Smooth muscle cell (in vitro differentiated cells): ENCODE measurements around the gene FOXRED1. TPM values are rescaled to one million over a fixed set of nuclear protein-coding genes. Genes with fewer than 3 reads are reported as not detected.

ENCODE experiments used
- DNase-seq: peaks from one replicate; lab custom pipeline; 2025; ENCODE audit not compliant: unreplicated experiment; lab: John Stamatoyannopoulos, UW
- H2AFZ ChIP-seq: fragments of 200-600 bp; sonication (generic); 2 replicates; pipeline ENCODE4 v1.6.0; 2016; ENCODE audit warnings: antibody characterized with exemption, low read depth, mild to moderate bottlenecking
- H3F3A ChIP-seq: fragments of 200-600 bp; sonication (generic); 2 replicates; pipeline ENCODE4 v1.6.0; 2017; ENCODE audit warnings: antibody characterized with exemption, low read depth
- H3K27ac ChIP-seq: fragments of 200-600 bp; sonication (generic); 2 replicates; pipeline ENCODE4 v1.5.1; 2016; ENCODE audit warnings: low read depth, mild to moderate bottlenecking
- H3K27me3 ChIP-seq: fragments of 200-600 bp; sonication (generic); 2 replicates; pipeline ENCODE4 v1.6.1; 2016; ENCODE audit warnings: low read depth, mild to moderate bottlenecking
- H3K36me3 ChIP-seq: fragments of 200-600 bp; sonication (generic); 2 replicates; pipeline ENCODE4 v1.5.1; 2016; ENCODE audit warnings: low read depth
- H3K4me1 ChIP-seq: fragments of 200-600 bp; sonication (generic); 2 replicates; pipeline ENCODE4 v1.5.1; 2016; ENCODE audit warnings: low read depth
- H3K4me2 ChIP-seq: fragments of 200-600 bp; sonication (generic); 2 replicates; pipeline ENCODE4 v1.6.0; 2016; ENCODE audit warnings: mild to moderate bottlenecking
- H3K4me3 ChIP-seq: fragments of 200-600 bp; sonication (generic); 2 replicates; pipeline ENCODE4 v1.5.1; 2016; ENCODE audit warnings: mild to moderate bottlenecking
- H3K79me2 ChIP-seq: fragments of 200-600 bp; sonication (generic); 2 replicates; pipeline ENCODE4 v1.6.0; 2016; ENCODE audit warnings: low read depth, mild to moderate bottlenecking
- H3K9ac ChIP-seq: fragments of 200-600 bp; sonication (generic); 2 replicates; pipeline ENCODE4 v1.6.0; 2016; ENCODE audit warnings: low read depth
- H3K9me3 ChIP-seq: fragments of 200-600 bp; sonication (generic); replicated peaks from 2 replicates; pipeline ENCODE4 v1.5.1; 2016; ENCODE audit warnings: low read depth
- H4K20me1 ChIP-seq: fragments of 200-600 bp; sonication (generic); 2 replicates; pipeline ENCODE4 v1.6.0; 2016; ENCODE audit warnings: low read depth
- CTCF ChIP-seq: fragments of 200-600 bp; sonication (generic); IDR thresholded peaks from 2 replicates; pipeline ENCODE4 v1.5.1; 2017; ENCODE audit warnings: borderline replicate concordance, mild to moderate bottlenecking, antibody characterized with exemption; ENCODE audit not compliant: insufficient read depth, poor library complexity, severe bottlenecking
- WGBS: methylation state at CpG from one replicate; pipeline ENCODE4 v1.1.7; 2016; ENCODE audit warnings: low lambda C conversion rate; 5-methylcytosine and 5-hydroxymethylcytosine counted together
- polyA plus RNA-seq: library from polyadenylated mRNA; unstranded; fragments of >200 nt; fragmentation: Nextera tagmentation; extraction: Ambion mirVana; gene quantifications from 2 replicates; pipeline ENCODE4 v1.2.1, GENCODE V29; 2016
- total RNA-seq: library from RNA; depleted of rRNA; stranded (reverse); fragments of >200 nt; gene quantifications from 2 replicates; pipeline ENCODE4 v1.2.3, GENCODE V29; 2014

The FOXRED1 gene
- total and polyA plus RNA-seq, 2 experiments from 2014 or later = 8.1 to 22.1 TPM

GRCh38 chr11:126312961-126313360 is 44.0 kb downstream of the FOXRED1 start:
- H3K36me3 ChIP-seq = no peaks in the 10 kb centered on the region
- peaks cover 4% of the 10 kb centered on the region for H3K4me1 ChIP-seq
- 58% methylated on average over 6 of the region's 8 CpGs for WGBS
- no peak overlapping the region for H3K4me2 ChIP-seq
- no peaks in the 10 kb centered on the region for H3K79me2 ChIP-seq
- H3F3A ChIP-seq = peaks cover 18% of the 10 kb centered on the region
- no peaks in the 10 kb centered on the region for H3K9me3 ChIP-seq
- no peaks in the 10 kb centered on the region for H3K27me3 ChIP-seq
- DNase-seq = no peak
- no peaks in the 10 kb centered on the region for H4K20me1 ChIP-seq
- no peak overlapping the region for H2AFZ ChIP-seq
- no peak overlapping the region for H3K9ac ChIP-seq
- H3K27ac ChIP-seq = peak overlapping the region; percentile 12
- no peak overlapping the region for H3K4me3 ChIP-seq
- no peak for TF ChIP-seq CTCF

- 82% methylated on average over 5 of the region's 5 CpGs for WGBS
- H2AFZ ChIP-seq = no peak overlapping the region
- no peaks in the 10 kb centered on the region for H3K9me3 ChIP-seq
- H3K4me1 ChIP-seq = peaks cover 4% of the 10 kb centered on the region
- no peak for DNase-seq
- H3F3A ChIP-seq = peaks cover 23% of the 10 kb centered on the region
- no peaks in the 10 kb centered on the region for H4K20me1 ChIP-seq
- H3K79me2 ChIP-seq = no peaks in the 10 kb centered on the region
- no peak overlapping the region for H3K9ac ChIP-seq
- no peak overlapping the region for H3K4me3 ChIP-seq
- H3K4me2 ChIP-seq = no peak overlapping the region
- TF ChIP-seq CTCF = no peak
- no peak overlapping the region for H3K27ac ChIP-seq
- H3K27me3 ChIP-seq = no peaks in the 10 kb centered on the region
- no peaks in the 10 kb centered on the region for H3K36me3 ChIP-seq
Observed at GRCh38 chr11:126313826-126314225, 44.9 kb downstream of the FOXRED1 start.

GRCh38 chr11:126317432-126317755 is 48.4 kb downstream of the FOXRED1 start:
- Histone ChIP-seq H3K9ac (peak overlapping the region; percentile 73), H3K9me3 (no peaks in the 10 kb centered on the region)
- DNase-seq = no peak

More at GRCh38 chr11:126317432-126317755, 48.4 kb downstream of the FOXRED1 start:
- H4K20me1 ChIP-seq = no peaks in the 10 kb centered on the region
- no peak overlapping the region for H2AFZ ChIP-seq
- peak overlapping the region; percentile 75 for H3K4me2 ChIP-seq
- H3K79me2 ChIP-seq = peaks cover 5% of the 10 kb centered on the region
- H3F3A ChIP-seq = peaks cover 33% of the 10 kb centered on the region
- no peak overlapping the region for H3K4me3 ChIP-seq
- TF ChIP-seq CTCF = no peak
- no peaks in the 10 kb centered on the region for H3K27me3 ChIP-seq
- H3K27ac ChIP-seq = peak overlapping the region; percentile 97
- H3K36me3 ChIP-seq = no peaks in the 10 kb centered on the region
- WGBS = 0% methylated on average over 1 of the region's 1 CpG
- H3K4me1 ChIP-seq = no peaks in the 10 kb centered on the region
